ENCODE data around the gene MIOX. TPM values are rescaled to one million over a fixed set of nuclear protein-coding genes. Genes with fewer than 3 reads are reported as not detected.
A peak's percentile ranks its signal among the peaks of the same experiment; 100 is the strongest.

Gene MIOX
- total and polyA plus RNA-seq, 9 of the 15 experiments (the other 6 are each of a cell fraction or from before 2014, with no cell fraction given) = 0.08 TPM; not detected in 8

- TF ChIP-seq BRF2 (IDR thresholded peaks at IDR 0.05; ENCODE audit: borderline replicate concordance, insufficient read depth, insufficient read length) (no peak), ZNF212 (CRISPR knock-in tag; IDR thresholded peaks at IDR 0.05) (no peak), FOXA3 (CRISPR knock-in tag; conservative IDR thresholded peaks at IDR 0.05 in 1 of 2, IDR thresholded peaks at IDR 0.05 in 1 of 2) (no peak), JUND (IDR thresholded peaks at IDR 0.05; ENCODE audit: borderline replicate concordance, low read depth, low read length) (no peak), JUND (tag; IDR thresholded peaks at IDR 0.05; ENCODE audit: borderline replicate concordance, low read depth, low read length) (no peak; the same call in 2 of the 3 replicates), NRF1 (conservative IDR thresholded peaks at IDR 0.05 in 1 of 2, IDR thresholded peaks at IDR 0.05 in 1 of 2) (peak; percentile 22 to 43; a peak in 2 of 4 replicates), RBFOX2 (IDR thresholded peaks at IDR 0.05; ENCODE audit: low read depth, low read length) (no peak), ZKSCAN8 (CRISPR knock-in tag; IDR thresholded peaks at IDR 0.05) (no peak), ZBTB49 (CRISPR knock-in tag; IDR thresholded peaks at IDR 0.05; ENCODE audit: borderline replicate concordance) (no peak), TAF15 (IDR thresholded peaks at IDR 0.05; ENCODE audit: low read depth, low read length) (no peak), MXD1 (CRISPR knock-in tag; IDR thresholded peaks at IDR 0.05; ENCODE audit: borderline replicate concordance, poor library complexity, severe bottlenecking) (no peak), COPS2 (conservative IDR thresholded peaks at IDR 0.05) (no peak), HMG20B (CRISPR knock-in tag; IDR thresholded peaks at IDR 0.05) (no peak), RBM15 (IDR thresholded peaks at IDR 0.05; ENCODE audit: insufficient read depth, low read length) (no peak), ZFX (CRISPR knock-in tag; IDR thresholded peaks at IDR 0.05) (no peak), CAMTA2 (CRISPR knock-in tag; conservative IDR thresholded peaks at IDR 0.05) (no peak), NFRKB (IDR thresholded peaks at IDR 0.05; ENCODE audit: low read depth) (no peak), KLF1 (tag; IDR thresholded peaks at IDR 0.05) (no peak), BHLHE40 (IDR thresholded peaks at IDR 0.05; ENCODE audit: low read length) (no peak), ID3 (CRISPR knock-in tag; IDR thresholded peaks at IDR 0.05) (no peak), ID3 (tag; IDR thresholded peaks at IDR 0.05) (no peak), KAT2B (IDR thresholded peaks at IDR 0.05; ENCODE audit: low read depth, low read length) (no peak), ZNF830 (CRISPR knock-in tag; IDR thresholded peaks at IDR 0.05) (no peak), FOXP1 (CRISPR knock-in tag; IDR thresholded peaks at IDR 0.05) (no peak), RUNX1 (IDR thresholded peaks at IDR 0.05; ENCODE audit: low read depth) (no peak)
- TF ChIP-seq, protein P1, sequence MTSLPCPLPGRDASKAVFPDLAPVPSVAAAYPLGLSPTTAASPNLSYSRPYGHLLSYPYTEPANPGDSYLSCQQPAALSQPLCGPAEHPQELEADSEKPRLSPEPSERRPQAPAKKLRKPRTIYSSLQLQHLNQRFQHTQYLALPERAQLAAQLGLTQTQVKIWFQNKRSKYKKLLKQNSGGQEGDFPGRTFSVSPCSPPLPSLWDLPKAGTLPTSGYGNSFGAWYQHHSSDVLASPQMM (CRISPR knock-in tag; IDR thresholded peaks at IDR 0.05) = no peak
Observed at GRCh38 chr22:50498322-50498890, 11.7 kb downstream of the MIOX start (continued).
